SIG-M5 treated with dmso at 0.1 percent for 504 hours (cell line): Measurements from ENCODE around the gene IRF2.

ENCODE experiments used
- DNase-seq: peaks from one replicate; lab custom pipeline; 2025; ENCODE audit not compliant: unreplicated experiment; lab: John Stamatoyannopoulos, UW

Gene IRF2

DNA sequence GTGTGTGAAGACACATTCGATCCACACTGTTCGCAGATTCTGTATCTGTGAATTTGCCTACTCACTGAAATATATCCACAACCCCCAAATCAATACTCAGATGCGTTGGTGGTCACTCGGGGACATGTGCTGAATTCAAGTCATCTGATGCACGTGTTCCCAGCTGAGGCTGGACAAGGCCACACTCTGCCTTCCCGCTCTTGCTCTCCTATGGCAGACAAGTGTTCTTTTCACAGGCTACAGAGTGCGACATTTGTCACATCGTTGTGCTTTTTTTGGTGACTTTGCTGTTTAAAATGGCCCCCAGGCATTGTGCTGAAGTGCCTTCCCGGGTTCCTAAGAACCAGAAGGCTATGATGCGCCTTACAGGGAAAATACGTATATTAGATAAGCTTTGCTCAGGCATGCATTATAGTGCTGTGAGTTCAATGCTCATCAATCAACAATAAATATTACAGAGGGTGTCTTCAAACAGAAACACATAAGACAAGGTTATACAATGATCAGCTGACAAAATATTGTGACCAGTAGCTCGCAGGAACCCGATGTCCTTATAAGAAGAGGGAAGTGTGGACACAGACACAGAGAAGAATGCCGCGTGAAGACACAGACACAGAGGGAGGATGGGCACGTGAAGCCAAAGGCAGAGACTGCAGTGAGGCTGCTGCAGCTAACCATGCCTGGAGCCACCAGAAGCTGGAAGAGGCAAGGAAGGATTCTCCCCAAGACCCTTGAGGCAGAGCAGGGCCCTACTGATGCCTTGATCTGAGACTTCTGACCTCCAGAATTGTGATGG lies 42.0 kb downstream of the IRF2 start:
- DNase-seq = no peak

- DNase-seq = no peak
Observed at GRCh38 chr4:184430163-184430562, 44.2 kb downstream of the IRF2 start.

- DNase-seq = no peak
Observed at GRCh38 chr4:184428787-184429186, 45.6 kb downstream of the IRF2 start.

DNA sequence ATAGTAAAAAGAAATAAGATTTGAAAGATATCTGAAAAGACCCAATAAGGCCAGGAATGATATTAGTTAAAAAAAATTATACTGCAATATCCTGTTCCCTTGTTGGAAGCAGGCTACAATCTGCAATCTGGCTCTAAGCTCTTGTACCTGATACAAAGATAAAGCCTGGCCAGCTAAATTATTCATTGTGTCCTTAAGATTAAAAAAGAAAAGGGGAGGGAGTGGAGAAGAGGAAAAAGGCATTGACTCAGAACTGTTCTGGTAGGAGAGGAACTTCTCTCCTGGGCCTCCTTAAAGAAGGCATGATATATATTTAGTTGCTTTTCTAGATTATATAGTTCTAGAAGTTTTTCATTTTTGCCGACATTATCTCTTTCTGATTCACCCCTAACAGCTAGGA lies 46.7 kb downstream of the IRF2 start:
- no peak for DNase-seq

DNA sequence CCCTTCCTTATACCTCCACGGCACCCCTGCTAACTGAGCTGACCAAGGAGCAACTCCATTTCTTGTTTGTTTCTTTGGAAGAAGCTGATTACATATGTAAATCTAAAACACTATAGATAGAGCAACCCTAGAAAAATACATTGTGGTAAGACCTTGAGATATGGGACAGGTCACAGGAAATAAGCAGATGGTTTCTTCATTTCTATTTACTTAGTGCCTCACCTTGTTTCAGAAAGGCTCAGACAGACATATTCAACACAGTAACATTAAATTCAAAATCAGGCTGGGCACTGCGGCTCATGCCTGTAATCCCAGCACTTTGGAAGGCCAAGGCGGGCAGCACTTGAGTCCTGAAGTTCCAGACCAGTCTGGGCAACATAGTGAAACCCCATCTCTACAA lies 47.3 kb downstream of the IRF2 start:
- DNase-seq = no peak

DNA sequence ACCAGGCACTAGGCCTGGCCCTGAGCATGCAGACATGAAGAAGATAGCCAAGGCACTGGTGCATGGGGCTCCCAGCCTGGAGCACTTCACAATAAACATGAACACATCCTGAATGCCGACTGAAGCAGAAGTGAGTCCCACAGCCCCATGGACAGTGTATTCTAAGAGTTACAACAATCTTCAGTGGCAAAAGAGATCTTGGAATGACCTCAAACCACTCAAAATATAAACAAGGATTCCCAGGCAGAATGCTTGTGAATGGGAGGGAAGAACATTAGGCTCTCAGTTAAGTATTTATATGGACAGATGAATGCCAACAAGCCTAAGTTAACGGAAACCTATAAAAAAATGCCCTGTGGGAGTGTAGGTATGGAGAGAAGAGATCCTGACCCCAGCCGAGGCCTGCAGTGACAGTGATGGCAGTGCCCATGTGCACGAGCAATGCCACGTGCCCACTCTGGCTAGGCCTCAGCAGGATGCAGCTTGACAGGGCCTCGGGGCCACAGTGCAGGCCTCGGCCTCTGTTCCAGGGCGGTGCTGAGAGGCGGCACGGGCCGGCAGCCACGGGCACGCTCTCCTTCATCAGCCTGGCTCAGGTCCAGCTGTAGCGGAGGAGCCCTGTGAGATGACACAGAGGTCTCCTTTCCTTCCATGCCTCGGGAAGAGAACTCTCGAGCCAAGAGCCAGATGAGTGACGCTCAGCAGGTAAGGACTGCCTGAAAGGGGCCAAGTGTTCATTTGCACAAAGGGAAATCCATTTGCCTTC lies 49.2 kb downstream of the IRF2 start:
- no peak for DNase-seq

DNA sequence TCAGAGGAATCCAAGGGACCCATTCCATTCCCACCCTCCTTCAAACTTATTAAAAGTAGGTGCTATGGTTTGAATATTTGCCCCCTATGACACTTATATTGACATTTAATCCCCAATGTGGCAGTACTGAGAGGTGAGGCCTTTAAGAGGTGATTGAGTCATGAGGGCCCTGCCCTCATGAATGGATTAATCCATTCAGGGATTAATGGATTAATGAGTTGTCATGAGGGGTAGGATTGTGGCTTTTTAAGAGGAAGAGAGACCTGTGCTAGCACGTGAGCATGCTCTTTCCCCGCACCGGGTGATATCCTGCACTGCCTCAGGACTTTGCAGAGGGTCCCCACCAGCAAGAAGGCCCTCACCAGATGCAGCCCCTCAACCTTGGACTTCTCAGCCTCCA lies 50.1 kb downstream of the IRF2 start:
- DNase-seq = no peak

DNA sequence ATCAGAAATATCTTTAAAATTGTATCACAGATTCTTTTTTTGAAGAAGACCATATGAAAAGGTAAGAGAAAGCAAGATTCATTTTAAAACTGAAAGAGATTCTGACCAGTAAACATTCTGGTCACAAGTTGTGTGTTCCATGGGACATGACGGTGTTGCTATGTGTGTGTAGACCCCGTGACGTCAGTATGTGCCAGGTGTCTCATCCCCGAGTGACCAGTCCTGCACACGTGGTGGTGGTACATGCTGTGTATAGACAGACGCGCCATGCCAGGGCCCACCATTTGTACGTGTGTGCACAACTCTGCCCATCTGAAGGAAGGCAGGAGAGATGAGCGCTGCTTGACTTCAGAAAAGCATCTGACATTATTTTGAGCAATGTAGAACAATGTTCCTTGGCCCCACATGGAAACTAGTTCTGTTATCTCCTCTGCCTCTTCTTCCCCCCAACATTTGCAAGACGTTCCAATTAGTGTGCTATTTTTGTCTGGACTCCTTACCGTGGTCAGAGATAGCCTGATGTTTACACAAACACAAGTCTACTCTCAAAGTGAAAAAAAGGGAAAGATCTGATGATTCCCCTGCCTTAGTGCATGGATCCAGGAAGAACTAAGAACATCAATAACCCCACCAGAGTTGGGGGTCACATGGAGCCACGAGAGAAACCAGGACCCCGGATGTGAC lies 51.2 kb downstream of the IRF2 start:
- no peak for DNase-seq

GRCh38 chr4:184422378-184422777 lies 52.0 kb downstream of the IRF2 start:
- no peak for DNase-seq

- no peak for DNase-seq
Observed at GRCh38 chr4:184421533-184422155, 52.7 kb downstream of the IRF2 start.

GRCh38 chr4:184420881-184421416 lies 53.4 kb downstream of the IRF2 start:
- DNase-seq = peak; percentile 12

DNA sequence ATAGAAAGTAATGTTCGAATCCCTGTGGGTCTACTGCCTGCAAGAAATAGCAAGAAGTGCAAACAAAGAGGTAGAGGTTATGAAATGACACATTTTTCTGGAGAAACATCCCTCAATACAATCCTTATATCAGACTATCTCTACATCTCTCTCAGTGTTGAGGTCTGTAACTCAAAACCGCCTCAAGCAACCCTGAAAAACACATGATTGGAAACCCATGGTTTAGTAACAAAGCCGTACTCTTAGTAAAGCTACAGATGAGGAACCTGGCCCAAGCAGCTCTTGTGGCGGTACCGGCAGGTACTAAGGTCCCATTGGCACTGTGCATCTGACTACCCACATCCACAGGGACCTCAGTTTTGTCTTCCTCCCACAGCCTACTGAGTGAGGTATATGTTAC lies 53.9 kb downstream of the IRF2 start:
- no peak for DNase-seq

- DNase-seq = no peak
Observed at GRCh38 chr4:184419976-184420375, 54.4 kb downstream of the IRF2 start.

GRCh38 chr4:184417802-184418511 lies 56.4 kb downstream of the IRF2 start:
- peak; percentile 78 for DNase-seq

- DNase-seq = peak; percentile 75
Observed at GRCh38 chr4:184416913-184417734, 57.2 kb downstream of the IRF2 start.

DNA sequence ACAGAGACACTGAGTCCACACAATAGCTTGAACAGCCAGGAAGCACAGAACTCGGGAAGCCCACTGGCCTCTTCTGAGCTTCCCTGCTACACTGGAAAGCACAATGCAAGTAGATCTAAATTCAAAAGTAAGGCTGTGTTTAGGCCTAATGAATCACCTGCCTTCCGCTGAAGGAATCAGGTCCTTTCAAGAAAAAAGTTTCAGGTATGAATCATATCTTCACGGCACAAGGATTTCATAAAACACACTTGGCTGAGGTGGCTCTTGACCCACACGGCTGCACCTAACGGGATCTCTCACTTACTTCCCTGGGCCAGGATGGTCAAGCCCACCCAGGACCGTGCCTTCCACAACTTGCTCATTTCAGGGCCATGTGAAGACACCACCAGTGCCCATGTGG lies 59.3 kb downstream of the IRF2 start:
- no peak for DNase-seq

DNA sequence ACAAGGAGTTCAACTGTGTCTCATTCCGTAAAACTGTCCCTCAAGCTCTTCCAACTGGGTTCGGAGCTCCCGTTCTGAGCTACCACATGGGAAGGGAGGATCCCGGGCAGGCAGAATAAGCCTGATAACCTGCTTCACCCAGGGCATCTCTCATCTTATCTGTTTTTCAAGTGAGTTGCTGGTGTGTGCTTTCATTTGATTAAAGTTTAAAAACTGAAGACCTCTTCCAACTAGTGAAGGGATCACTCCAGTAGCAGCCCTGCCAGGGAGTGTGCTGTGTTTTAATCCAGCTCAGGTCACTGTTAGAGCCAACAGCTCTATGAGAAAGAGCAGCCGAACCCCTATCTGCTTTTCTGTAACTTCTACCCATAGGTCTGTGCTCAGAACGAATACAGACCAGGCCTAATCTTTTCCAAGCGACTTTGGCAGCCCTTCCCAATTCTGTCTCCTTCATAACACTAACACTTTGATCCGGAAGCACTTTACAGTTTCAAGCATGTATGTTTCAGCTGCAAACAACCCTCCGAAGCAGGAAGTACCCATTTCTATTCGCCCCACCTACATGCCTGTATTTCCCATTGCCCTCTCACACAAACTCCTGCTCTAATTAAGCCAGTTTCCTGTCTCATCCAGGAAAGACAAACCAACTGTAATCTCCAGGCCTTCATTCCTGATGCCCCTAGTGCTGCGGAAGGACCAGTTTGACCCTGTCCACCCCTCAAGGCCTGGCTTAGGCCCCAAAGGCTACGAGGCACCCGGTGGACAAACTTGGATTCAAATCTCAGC lies 60.9 kb downstream of the IRF2 start:
- no peak for DNase-seq

DNA sequence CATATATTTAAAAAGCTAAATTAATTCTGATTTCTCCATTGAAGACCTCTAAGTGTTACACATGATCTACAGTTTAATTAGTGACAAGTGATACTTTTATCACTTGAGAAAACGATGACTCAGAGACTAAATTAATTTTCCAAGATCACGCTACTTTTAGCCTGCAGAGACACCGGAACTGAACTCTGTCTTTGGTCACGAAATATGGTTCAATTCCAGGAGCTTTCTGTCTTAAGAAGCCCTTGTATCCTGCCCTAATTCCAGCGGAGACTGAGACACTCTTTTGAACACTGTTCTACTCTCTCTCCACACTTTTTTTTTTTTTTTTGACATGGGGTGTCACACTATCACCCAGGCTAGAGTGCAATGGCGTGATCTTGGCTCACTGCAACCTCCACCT lies 63.6 kb downstream of the IRF2 start:
- DNase-seq = no peak
